Calu3 (cell line): ENCODE data around the gene TMEM169. TPM values are rescaled to one million over a fixed set of nuclear protein-coding genes. Genes with fewer than 3 reads are reported as not detected.

Source experiments
- BruUV-seq: library from RNA; stranded (reverse); fragments of 400-500 nt; replicated peaks from 2 replicates; lab custom pipeline; 2021; lab: Mats Ljungman, UMichigan
- CTCF ChIA-PET: fragments of 300-600 bp; sonication (Branson Sonifier 250); formaldehyde crosslinking; loops from one replicate; lab custom pipeline; 2022; ENCODE audit warnings: antibody characterized with exemption; lab: Charles Lee
- DNase-seq: peaks from one replicate; pipeline ENCODE4 v3.0.0; 2022
- H3K27ac Mint-ChIP-seq: one replicate; pipeline ENCODE4 v1.8.0; 2022; ENCODE audit warnings: mixed read lengths; ENCODE audit not compliant: unreplicated experiment
- H3K27me3 Mint-ChIP-seq: one replicate; pipeline ENCODE4 v1.8.0; 2022; ENCODE audit warnings: mixed read lengths; ENCODE audit not compliant: unreplicated experiment
- H3K36me3 Mint-ChIP-seq: one replicate; pipeline ENCODE4 v1.8.0; 2022; ENCODE audit warnings: mild to moderate bottlenecking, moderate library complexity, mixed read lengths; ENCODE audit not compliant: insufficient read depth, unreplicated experiment
- H3K4me1 Mint-ChIP-seq: one replicate; pipeline ENCODE4 v1.8.0; 2022; ENCODE audit warnings: mild to moderate bottlenecking, low read depth, mixed read lengths; ENCODE audit not compliant: unreplicated experiment
- H3K4me3 Mint-ChIP-seq: one replicate; pipeline ENCODE4 v1.8.0; 2022; ENCODE audit warnings: mild to moderate bottlenecking, low read depth, moderate library complexity, mixed read lengths; ENCODE audit not compliant: unreplicated experiment
- H3K9me3 Mint-ChIP-seq: one replicate; pipeline ENCODE4 v1.8.0; 2022; ENCODE audit warnings: low read depth, mixed read lengths; ENCODE audit not compliant: unreplicated experiment
- CTCF ChIP-seq: fragments of 200-600 bp; IDR thresholded peaks from one replicate; pipeline ENCODE4 v1.8.0; 2022; ENCODE audit warnings: antibody characterized with exemption; ENCODE audit not compliant: unreplicated experiment
- intact Hi-C: fragments of 100-400 bp; cut with micrococcal nuclease; formaldehyde crosslinking; loops from one replicate; pipeline ENCODE4 v1.10.0; 2022; ENCODE audit not compliant: unreplicated experiment
- total RNA-seq: library from RNA; stranded (reverse); gene quantifications from 2 replicates; pipeline ENCODE4 v1.2.3, GENCODE V29; 2022

The TMEM169 gene
- total RNA-seq, 1 experiment from 2014 or later, result 9.0 TPM

- CTCF ChIA-PET, result interaction anchor here (0.9 kb wide), 1 partner anchor 61 kb away, joined by 3 read pairs; no protein-coding TSS in a partner anchor
- H3K27ac Mint-ChIP-seq, result no peak overlapping the region
- no TSS peak for BruUV-seq
- no peak overlapping the region for H3K4me3 Mint-ChIP-seq
- intact Hi-C loops, result no loop called here
- H3K4me1 Mint-ChIP-seq, result peaks cover 34% of the 10 kb centered on the region
- DNase-seq, result no peak
- H3K27me3 Mint-ChIP-seq, result no peaks in the 10 kb centered on the region
- TF ChIP-seq CTCF, result no peak
- no peaks in the 10 kb centered on the region for H3K9me3 Mint-ChIP-seq
- H3K36me3 Mint-ChIP-seq, result peaks cover 93% of the 10 kb centered on the region
Measured at GRCh38 chr2:216118474-216118873, 36.8 kb downstream of the TMEM169 start.

GRCh38 chr2:216119146-216119545, 37.4 kb downstream of the TMEM169 start:
- no peak overlapping the region for H3K27ac Mint-ChIP-seq
- TF ChIP-seq CTCF, result no peak
- CTCF ChIA-PET, result no interaction called here
- BruUV-seq, result no TSS peak
- DNase-seq, result no peak
- H3K4me3 Mint-ChIP-seq, result no peak overlapping the region
- peaks cover 28% of the 10 kb centered on the region for H3K4me1 Mint-ChIP-seq
- H3K9me3 Mint-ChIP-seq, result no peaks in the 10 kb centered on the region
- H3K27me3 Mint-ChIP-seq, result no peaks in the 10 kb centered on the region
- intact Hi-C loops, result no loop called here
- H3K36me3 Mint-ChIP-seq, result peaks cover 92% of the 10 kb centered on the region

- peaks cover 21% of the 10 kb centered on the region for H3K4me1 Mint-ChIP-seq
- H3K36me3 Mint-ChIP-seq, result peaks cover 92% of the 10 kb centered on the region
- no peaks in the 10 kb centered on the region for H3K27me3 Mint-ChIP-seq
- no peak overlapping the region for H3K4me3 Mint-ChIP-seq
- no peak for DNase-seq
- H3K9me3 Mint-ChIP-seq, result no peaks in the 10 kb centered on the region
- no peak for TF ChIP-seq CTCF
- intact Hi-C loops, result no loop called here
- CTCF ChIA-PET, result interaction anchor here (0.8 kb wide), 1 partner anchor 9 kb away, joined by 3 read pairs; no protein-coding TSS in a partner anchor
- BruUV-seq, result no TSS peak
- H3K27ac Mint-ChIP-seq, result no peak overlapping the region
Measured at GRCh38 chr2:216119986-216120385, 38.3 kb downstream of the TMEM169 start.

- H3K4me1 Mint-ChIP-seq, result peaks cover 19% of the 10 kb centered on the region
- H3K27ac Mint-ChIP-seq, result no peak overlapping the region
- peaks cover 94% of the 10 kb centered on the region for H3K36me3 Mint-ChIP-seq
- no peaks in the 10 kb centered on the region for H3K9me3 Mint-ChIP-seq
- no TSS peak for BruUV-seq
- intact Hi-C loops, result no loop called here
- no peaks in the 10 kb centered on the region for H3K27me3 Mint-ChIP-seq
- CTCF ChIA-PET, result interaction anchor here (0.5 kb wide), 1 partner anchor 59 kb away, joined by 3 read pairs; no protein-coding TSS in a partner anchor
- no peak for DNase-seq
- no peak overlapping the region for H3K4me3 Mint-ChIP-seq
- TF ChIP-seq CTCF, result no peak
Measured at GRCh38 chr2:216121255-216121654, 39.5 kb downstream of the TMEM169 start.
